Measurements from ENCODE around the gene PPP2R3A.
"Not testable (repeated sequence)": the region's sequence is repeated elsewhere in the genome, so short reads cannot be mapped to it uniquely, and the experiment has no call there.

PPP2R3A gene

GRCh38 chr3:136131647-136132046, 166.1 kb downstream of the PPP2R3A start:
- H3K36me3 Mint-ChIP-seq (ENCODE audit: low read depth); H3K4me1 Mint-ChIP-seq; ATAC-seq: not testable (repeated sequence)

GRCh38 chr3:136134091-136134490, 168.6 kb downstream of the PPP2R3A start:
- DNase-seq (no peak), ATAC-seq (no peak)
- H3K4me1 Mint-ChIP-seq: peaks cover 2% of the 10 kb centered on the region
- H3K27ac Mint-ChIP-seq: no peak overlapping the region
- no peaks in the 10 kb centered on the region for H3K27me3 Mint-ChIP-seq
- H3K4me3 Mint-ChIP-seq: no peak overlapping the region
- no peaks in the 10 kb centered on the region for H3K36me3 Mint-ChIP-seq (ENCODE audit: low read depth)
- peaks cover 3% of the 10 kb centered on the region for H3K9me3 Mint-ChIP-seq

More at GRCh38 chr3:136131647-136132046, 166.1 kb downstream of the PPP2R3A start:
- H3K4me3 Mint-ChIP-seq, DNase-seq, H3K27ac Mint-ChIP-seq, H3K9me3 Mint-ChIP-seq, H3K27me3 Mint-ChIP-seq: not testable (repeated sequence)

- DNase-seq (no peak), ATAC-seq (no peak)
- Mint-ChIP-seq H3K4me3 (no peak overlapping the region), H3K4me1 (peaks cover 2% of the 10 kb centered on the region), H3K27ac (no peak overlapping the region), H3K9me3 (peaks cover 3% of the 10 kb centered on the region), H3K36me3 (ENCODE audit: low read depth) (no peaks in the 10 kb centered on the region), H3K27me3 (no peaks in the 10 kb centered on the region)
These were observed 169.7 kb downstream of the PPP2R3A start for GRCh38 chr3:136135039-136135802.

GRCh38 chr3:136136454-136136853, 170.9 kb downstream of the PPP2R3A start:
- ATAC-seq (no peak), DNase-seq (no peak)
- H3K27ac Mint-ChIP-seq: no peak overlapping the region
- no peaks in the 10 kb centered on the region for H3K9me3 Mint-ChIP-seq
- no peaks in the 10 kb centered on the region for H3K36me3 Mint-ChIP-seq (ENCODE audit: low read depth)
- H3K4me1 Mint-ChIP-seq: peaks cover 6% of the 10 kb centered on the region
- H3K4me3 Mint-ChIP-seq: no peak overlapping the region
- H3K27me3 Mint-ChIP-seq: no peaks in the 10 kb centered on the region

- no peak overlapping the region for H3K27ac Mint-ChIP-seq
- H3K27me3 Mint-ChIP-seq: no peaks in the 10 kb centered on the region
- peak; percentile 16 for ATAC-seq
- H3K4me3 Mint-ChIP-seq: no peak overlapping the region
- H3K4me1 Mint-ChIP-seq: peaks cover 19% of the 10 kb centered on the region
- no peaks in the 10 kb centered on the region for H3K9me3 Mint-ChIP-seq
- DNase-seq: no peak
- H3K36me3 Mint-ChIP-seq (ENCODE audit: low read depth): peaks cover 3% of the 10 kb centered on the region
These were observed 175.8 kb downstream of the PPP2R3A start for GRCh38 chr3:136141291-136141785.

GRCh38 chr3:136141891-136142290, 176.4 kb downstream of the PPP2R3A start:
- Mint-ChIP-seq H3K27ac (no peak overlapping the region), H3K9me3 (no peaks in the 10 kb centered on the region), H3K27me3 (no peaks in the 10 kb centered on the region), H3K4me1 (peaks cover 23% of the 10 kb centered on the region), H3K4me3 (no peak overlapping the region), H3K36me3 (ENCODE audit: low read depth) (peaks cover 3% of the 10 kb centered on the region)
- no peak for ATAC-seq
- DNase-seq: no peak

GRCh38 chr3:136142592-136142991, 177.1 kb downstream of the PPP2R3A start:
- H3K36me3 Mint-ChIP-seq (ENCODE audit: low read depth): peaks cover 9% of the 10 kb centered on the region
- no peaks in the 10 kb centered on the region for H3K9me3 Mint-ChIP-seq
- peaks cover 30% of the 10 kb centered on the region for H3K4me1 Mint-ChIP-seq
- H3K27me3 Mint-ChIP-seq: no peaks in the 10 kb centered on the region
- DNase-seq: no peak
- peak overlapping the region; percentile 13 for H3K27ac Mint-ChIP-seq
- ATAC-seq: peak; percentile 89
- no peak overlapping the region for H3K4me3 Mint-ChIP-seq

GRCh38 chr3:136144397-136144796, 178.9 kb downstream of the PPP2R3A start:
- H3K36me3 Mint-ChIP-seq (ENCODE audit: low read depth): peaks cover 17% of the 10 kb centered on the region

GRCh38 chr3:136146981-136147729, 181.6 kb downstream of the PPP2R3A start:
- Mint-ChIP-seq H3K27me3 (no peaks in the 10 kb centered on the region), H3K36me3 (ENCODE audit: low read depth) (peaks cover 33% of the 10 kb centered on the region), H3K4me1 (peaks cover 50% of the 10 kb centered on the region), H3K27ac (peak overlapping the region; percentile 22), H3K4me3 (no peak overlapping the region), H3K9me3 (no peaks in the 10 kb centered on the region)
- no peak for ATAC-seq
- DNase-seq: no peak

More at GRCh38 chr3:136144397-136144796, 178.9 kb downstream of the PPP2R3A start:
- not testable (repeated sequence) for H3K27ac Mint-ChIP-seq, ATAC-seq, H3K9me3 Mint-ChIP-seq, DNase-seq, H3K27me3 Mint-ChIP-seq, H3K4me3 Mint-ChIP-seq
- peaks cover 40% of the 10 kb centered on the region for H3K4me1 Mint-ChIP-seq

GRCh38 chr3:136149667-136150066, 184.1 kb downstream of the PPP2R3A start:
- Mint-ChIP-seq H3K36me3 (ENCODE audit: low read depth) (peaks cover 38% of the 10 kb centered on the region), H3K4me3 (no peak overlapping the region), H3K4me1 (peaks cover 63% of the 10 kb centered on the region), H3K27ac (peak overlapping the region; percentile 25), H3K27me3 (no peaks in the 10 kb centered on the region), H3K9me3 (no peaks in the 10 kb centered on the region)
- DNase-seq: no peak
- no peak for ATAC-seq

GRCh38 chr3:136151219-136151618, 185.7 kb downstream of the PPP2R3A start:
- no peaks in the 10 kb centered on the region for H3K9me3 Mint-ChIP-seq
- peaks cover 37% of the 10 kb centered on the region for H3K36me3 Mint-ChIP-seq (ENCODE audit: low read depth)
- DNase-seq (no peak), ATAC-seq (no peak)
- peak overlapping the region; percentile 46 for H3K27ac Mint-ChIP-seq
- no peak overlapping the region for H3K4me3 Mint-ChIP-seq
- H3K4me1 Mint-ChIP-seq: peaks cover 76% of the 10 kb centered on the region
- no peaks in the 10 kb centered on the region for H3K27me3 Mint-ChIP-seq

GRCh38 chr3:136152176-136152843, 186.8 kb downstream of the PPP2R3A start:
- Mint-ChIP-seq H3K36me3 (ENCODE audit: low read depth) (peaks cover 34% of the 10 kb centered on the region), H3K27me3 (no peaks in the 10 kb centered on the region), H3K27ac (peak overlapping the region; percentile 8), H3K4me1 (peaks cover 71% of the 10 kb centered on the region), H3K9me3 (no peaks in the 10 kb centered on the region), H3K4me3 (no peak overlapping the region)
- ATAC-seq: no peak
- no peak for DNase-seq

- Mint-ChIP-seq H3K36me3 (ENCODE audit: low read depth) (peaks cover 29% of the 10 kb centered on the region), H3K9me3 (no peaks in the 10 kb centered on the region), H3K4me1 (peaks cover 71% of the 10 kb centered on the region), H3K27ac (peak overlapping the region; percentile 12), H3K4me3 (no peak overlapping the region), H3K27me3 (no peaks in the 10 kb centered on the region)
- ATAC-seq (no peak), DNase-seq (no peak)
These were observed 187.4 kb downstream of the PPP2R3A start for GRCh38 chr3:136152963-136153362.

- H3K27me3 Mint-ChIP-seq: no peaks in the 10 kb centered on the region
- peaks cover 8% of the 10 kb centered on the region for H3K9me3 Mint-ChIP-seq
- ATAC-seq (no peak), DNase-seq (no peak)
- no peak overlapping the region for H3K4me3 Mint-ChIP-seq
- H3K4me1 Mint-ChIP-seq: peaks cover 61% of the 10 kb centered on the region
- peaks cover 15% of the 10 kb centered on the region for H3K36me3 Mint-ChIP-seq (ENCODE audit: low read depth)
- H3K27ac Mint-ChIP-seq: no peak overlapping the region
These were observed 196.0 kb downstream of the PPP2R3A start for GRCh38 chr3:136161516-136161915.
